ENCODE data around the gene LDB2.

- no peak for TF ChIP-seq CTCF (IDR thresholded peaks at IDR 0.05)
- no peak for TF ChIP-seq EZH2 (IDR thresholded peaks at IDR 0.05; ENCODE audit: borderline replicate concordance, insufficient read depth, low read depth, low read length, poor library complexity, severe bottlenecking)
Observed at GRCh38 chr4:16685536-16685935, 212.9 kb downstream of the LDB2 start.
